Mucosa of descending colon (tissue), 3 donors: ENCODE data around the gene ATP9B. TPM values are rescaled to one million over a fixed set of nuclear protein-coding genes. Genes with fewer than 3 reads are reported as not detected.
"Not testable (repeated sequence)": the region's sequence is repeated elsewhere in the genome, so short reads cannot be mapped to it uniquely, and the experiment has no call there.

Source experiments
- ATAC-seq: fragments of 200-7000 bp; cut with Tn5 transposase; one replicate; pipeline ENCODE4 v1.9.1; 2020; ENCODE audit warnings: mild to moderate bottlenecking, moderate library complexity
- DNase-seq, 3 donors: peaks; one replicate each; pipeline ENCODE4 v3.0.0-alpha.2; 2020
- H3K36me3 ChIP-seq: fragments of 200-600 bp; one replicate; pipeline ENCODE4 v1.8.0; 2021; ENCODE audit warnings: low read depth, mild to moderate bottlenecking
- H3K4me1 ChIP-seq: fragments of 200-600 bp; one replicate; pipeline ENCODE4 v1.8.0; 2021; ENCODE audit warnings: low read depth, mild to moderate bottlenecking
- H3K4me3 ChIP-seq: fragments of 200-600 bp; one replicate; pipeline ENCODE4 v1.8.0; 2021; ENCODE audit warnings: mild to moderate bottlenecking
- H3K9me3 ChIP-seq: fragments of 200-600 bp; one replicate; pipeline ENCODE4 v1.8.0; 2021; ENCODE audit warnings: mild to moderate bottlenecking
- intact Hi-C, 2 donors: fragments of 100-400 bp; cut with DNase I in 1 of 2; cut with micrococcal nuclease in 1 of 2; formaldehyde crosslinking; loops; one replicate each; pipeline versions ENCODE4 v1.11.0 to v1.11.1; 2022; cut with DNase I, micrococcal nuclease
- total RNA-seq, 3 donors: library from RNA; stranded (reverse); fragmentation: NEBNext Ultra II Directional in 2 of 3; extraction: Animal tissue kit (Norgen Biotek cat#: 25700) in 2 of 3; gene quantifications; one replicate each; pipeline versions ENCODE4 v1.2.1 to v1.2.4, GENCODE V29; 2021 to 2023
- TF ChIP-seq, protein P1 (sequence below): fragments of 200-600 bp; IDR thresholded peaks from one replicate; pipeline ENCODE4 v1.8.0; 2022; ENCODE audit warnings: antibody characterized with exemption, mild to moderate bottlenecking
- donor health status: DM: no; HTN: no; CAD: no; lungs with moderate emphysema.
- donor health status: DM: no; HTN: no; CAD: no.
- donor health status: DM: no; HTN: yes; CAD: no.

Gene ATP9B
- total RNA-seq, 3 donors from 2014 or later, result 25.8 to 37.1 (median 34.1) TPM

DNA sequence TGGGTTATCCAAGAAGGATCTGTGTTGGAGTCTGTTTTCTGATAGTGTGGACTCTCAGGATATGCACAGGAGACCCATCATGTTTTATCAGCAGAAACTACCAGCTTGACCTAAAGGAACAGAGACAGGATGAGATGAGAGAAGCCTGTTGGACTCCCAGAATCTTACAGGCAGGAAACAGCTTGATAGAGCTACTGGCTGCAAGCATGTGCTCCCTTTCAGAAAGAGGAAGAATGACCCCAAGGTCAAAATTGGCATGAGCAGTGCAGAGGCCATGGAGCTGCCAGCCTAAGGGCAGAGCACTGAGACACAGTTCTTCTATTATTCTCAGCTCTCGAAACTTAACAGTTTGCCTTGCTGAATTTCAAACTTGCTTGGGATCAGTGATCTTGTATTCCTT, 191.3 kb downstream of the ATP9B start:
- intact Hi-C loops, result no loop called here
- Histone ChIP-seq H3K4me1 (no peaks in the 10 kb centered on the region), H3K4me3 (no peak overlapping the region), H3K9me3 (peaks cover 6% of the 10 kb centered on the region), H3K36me3 (no peaks in the 10 kb centered on the region)
- DNase-seq (no peak), ATAC-seq (no peak)
- TF ChIP-seq, protein P1, sequence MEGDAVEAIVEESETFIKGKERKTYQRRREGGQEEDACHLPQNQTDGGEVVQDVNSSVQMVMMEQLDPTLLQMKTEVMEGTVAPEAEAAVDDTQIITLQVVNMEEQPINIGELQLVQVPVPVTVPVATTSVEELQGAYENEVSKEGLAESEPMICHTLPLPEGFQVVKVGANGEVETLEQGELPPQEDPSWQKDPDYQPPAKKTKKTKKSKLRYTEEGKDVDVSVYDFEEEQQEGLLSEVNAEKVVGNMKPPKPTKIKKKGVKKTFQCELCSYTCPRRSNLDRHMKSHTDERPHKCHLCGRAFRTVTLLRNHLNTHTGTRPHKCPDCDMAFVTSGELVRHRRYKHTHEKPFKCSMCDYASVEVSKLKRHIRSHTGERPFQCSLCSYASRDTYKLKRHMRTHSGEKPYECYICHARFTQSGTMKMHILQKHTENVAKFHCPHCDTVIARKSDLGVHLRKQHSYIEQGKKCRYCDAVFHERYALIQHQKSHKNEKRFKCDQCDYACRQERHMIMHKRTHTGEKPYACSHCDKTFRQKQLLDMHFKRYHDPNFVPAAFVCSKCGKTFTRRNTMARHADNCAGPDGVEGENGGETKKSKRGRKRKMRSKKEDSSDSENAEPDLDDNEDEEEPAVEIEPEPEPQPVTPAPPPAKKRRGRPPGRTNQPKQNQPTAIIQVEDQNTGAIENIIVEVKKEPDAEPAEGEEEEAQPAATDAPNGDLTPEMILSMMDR, result no peak

DNA sequence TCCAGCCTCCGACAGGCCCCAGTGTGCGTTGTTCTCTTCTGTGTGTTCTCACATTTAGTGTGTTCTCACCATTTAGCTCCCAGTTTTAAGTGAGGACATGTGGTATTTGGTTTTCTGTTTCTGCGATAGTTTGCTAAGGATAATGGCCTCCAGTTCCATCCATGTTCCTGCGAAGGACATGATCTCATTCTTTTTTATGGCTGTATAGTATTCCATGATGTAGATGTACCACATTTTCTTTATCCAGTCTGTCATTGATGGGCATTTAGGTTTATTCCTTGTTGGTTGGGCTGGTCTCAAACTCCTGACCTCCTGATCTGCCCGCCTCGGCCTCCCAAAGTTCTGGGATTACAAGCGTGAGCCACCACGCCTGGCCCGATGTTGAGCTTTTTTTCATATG, 195.9 kb downstream of the ATP9B start:
- H3K36me3 ChIP-seq, intact Hi-C loops, ATAC-seq, DNase-seq, H3K9me3 ChIP-seq, H3K4me3 ChIP-seq, H3K4me1 ChIP-seq: not testable (repeated sequence)

DNA sequence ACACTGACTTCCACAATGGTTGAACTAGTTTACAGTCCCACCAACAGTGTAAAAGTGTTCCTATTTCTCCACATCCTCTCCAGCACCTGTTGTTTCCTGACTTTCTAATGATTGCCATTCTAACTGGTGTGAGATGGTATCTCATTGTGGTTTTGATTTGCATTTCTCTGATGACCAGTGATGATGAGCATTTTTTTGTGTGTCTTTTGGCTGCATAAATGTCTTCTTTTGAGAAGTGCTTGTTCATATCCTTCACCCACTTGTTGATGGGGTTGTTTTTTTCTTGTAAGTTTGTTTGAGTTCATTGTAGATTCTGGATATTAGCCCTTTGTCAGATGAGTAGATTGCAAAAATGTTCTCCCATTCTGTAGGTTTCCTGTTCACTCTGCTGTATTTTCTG, 202.6 kb downstream of the ATP9B start:
- H3K4me1 ChIP-seq, H3K9me3 ChIP-seq, DNase-seq, H3K36me3 ChIP-seq, ATAC-seq, H3K4me3 ChIP-seq, intact Hi-C loops: not testable (repeated sequence)

DNA sequence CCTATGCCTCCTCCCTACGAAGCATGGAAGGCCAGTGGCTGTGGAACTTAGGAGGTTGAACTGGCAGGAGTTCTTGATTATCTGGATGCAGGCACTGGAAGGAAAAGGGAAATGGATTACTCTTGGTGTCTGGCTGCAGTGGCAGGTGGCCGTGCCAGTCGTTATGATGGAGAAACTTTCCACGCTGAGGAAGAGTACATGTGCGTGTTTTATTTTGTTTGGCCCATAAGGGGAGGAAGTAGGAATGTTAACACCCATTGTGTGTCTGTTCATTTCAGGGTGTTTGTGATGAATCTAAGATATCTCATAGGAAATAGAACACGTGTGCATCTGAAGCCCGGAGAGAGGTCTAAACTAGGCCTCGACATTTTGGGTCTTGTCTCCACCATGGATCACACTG, 203.7 kb downstream of the ATP9B start:
- TF ChIP-seq, protein P1, result no peak
- DNase-seq (no peak), ATAC-seq (no peak)
- Histone ChIP-seq H3K4me1 (no peaks in the 10 kb centered on the region), H3K4me3 (no peak overlapping the region), H3K36me3 (no peaks in the 10 kb centered on the region), H3K9me3 (no peaks in the 10 kb centered on the region)
- intact Hi-C loops, result no loop called here

DNA sequence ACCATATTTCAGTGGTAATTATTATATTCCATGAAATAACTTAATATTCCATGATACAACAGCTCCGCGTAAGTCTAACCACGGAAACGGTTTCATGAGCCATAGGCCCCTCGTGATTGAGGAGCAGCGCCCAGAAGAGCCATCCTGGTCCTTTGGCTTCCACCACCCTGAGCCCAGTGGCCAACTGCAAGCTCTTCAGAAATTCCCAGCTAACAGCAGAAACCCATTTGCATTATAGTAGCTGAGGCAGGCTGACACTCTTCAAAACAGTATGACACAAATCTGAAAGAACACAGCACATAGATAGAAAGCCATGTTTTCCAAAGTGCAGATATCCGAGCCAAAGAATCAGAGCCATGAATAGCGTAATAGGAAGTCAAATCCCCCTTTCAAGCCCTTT, 205.6 kb downstream of the ATP9B start:
- intact Hi-C loops, result no loop called here
- DNase-seq (no peak), ATAC-seq (no peak)
- TF ChIP-seq, protein P1, result no peak
- Histone ChIP-seq H3K4me3 (no peak overlapping the region), H3K9me3 (no peaks in the 10 kb centered on the region), H3K36me3 (no peaks in the 10 kb centered on the region), H3K4me1 (no peaks in the 10 kb centered on the region)

DNA sequence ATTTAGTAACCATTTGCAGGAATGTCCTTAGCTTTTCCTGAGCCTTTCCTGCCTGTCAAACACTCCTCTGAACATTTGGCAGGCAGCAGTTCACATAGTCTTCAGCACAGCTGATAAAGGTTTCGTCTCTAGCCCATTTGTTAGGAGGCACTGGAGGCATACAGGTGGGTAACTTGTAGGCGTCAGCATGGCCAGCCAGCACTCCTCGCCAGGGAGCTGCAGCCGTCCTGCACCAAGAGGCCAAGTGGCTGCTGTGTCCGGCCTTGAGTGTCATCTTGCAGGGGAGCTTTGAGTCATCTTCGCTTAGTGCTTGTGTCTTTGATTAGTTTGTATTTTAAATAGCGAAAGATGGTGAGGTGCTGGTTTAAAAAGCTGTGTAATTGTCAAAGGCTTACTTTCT, 206.3 kb downstream of the ATP9B start:
- Histone ChIP-seq H3K4me1 (no peaks in the 10 kb centered on the region), H3K9me3 (no peaks in the 10 kb centered on the region), H3K4me3 (no peak overlapping the region), H3K36me3 (no peaks in the 10 kb centered on the region)
- DNase-seq (no peak), ATAC-seq (no peak)
- TF ChIP-seq, protein P1, result no peak
- intact Hi-C loops, result no loop called here

DNA sequence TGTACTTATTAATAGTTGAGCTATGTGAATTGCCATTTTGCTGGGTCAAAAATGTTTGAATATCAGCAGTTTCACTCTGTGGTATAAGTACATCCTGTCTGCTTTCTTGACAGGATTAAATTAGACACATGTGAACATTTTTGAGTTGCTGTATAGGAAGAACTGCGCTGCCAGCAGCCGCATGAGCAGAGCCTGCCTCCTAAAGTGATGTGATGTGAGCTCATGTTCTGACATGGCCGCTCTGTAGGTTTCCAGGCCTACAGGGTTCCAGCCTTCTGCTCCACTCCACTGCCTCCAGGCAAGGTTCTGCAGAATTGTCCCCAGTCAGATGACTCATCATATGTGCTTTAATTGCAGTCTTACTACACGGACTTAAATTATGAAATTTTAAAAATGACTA, 206.8 kb downstream of the ATP9B start:
- TF ChIP-seq, protein P1, result no peak
- DNase-seq (no peak), ATAC-seq (no peak)
- intact Hi-C loops, result no loop called here
- H3K9me3 ChIP-seq, result no peaks in the 10 kb centered on the region
- H3K36me3 ChIP-seq, result no peaks in the 10 kb centered on the region
- H3K4me1 ChIP-seq, result no peaks in the 10 kb centered on the region
- no peak overlapping the region for H3K4me3 ChIP-seq
